ENCODE results near the gene CCDC138. TPM values are rescaled to one million over a fixed set of nuclear protein-coding genes. Genes with fewer than 3 reads are reported as not detected.
"Not testable (repeated sequence)": the region's sequence is repeated elsewhere in the genome, so short reads cannot be mapped to it uniquely, and the experiment has no call there.

The CCDC138 gene
- total RNA-seq, 1 donor from 2014 or later: 6.1 TPM

- not testable (repeated sequence) for H3K4me3 Mint-ChIP-seq (ENCODE audit: unreplicated experiment); H2AFZ ChIP-seq (ENCODE audit: low read depth, low read length); H3K27me3 Mint-ChIP-seq (ENCODE audit: low read depth, unreplicated experiment); H3K4me1 ChIP-seq (ENCODE audit: insufficient read depth, low read length); H3K27me3 ChIP-seq (ENCODE audit: insufficient read depth, low read length); DNase-seq (ENCODE audit: low read depth); H3K4me1 Mint-ChIP-seq (ENCODE audit: low read depth, unreplicated experiment); H3K27ac Mint-ChIP-seq (ENCODE audit: unreplicated experiment); H3K9me3 Mint-ChIP-seq (ENCODE audit: unreplicated experiment); H3K4me2 ChIP-seq (ENCODE audit: low read length); FAIRE-seq; H3K9me3 ChIP-seq (ENCODE audit: insufficient read depth, low read depth, low read length); H3K9ac ChIP-seq (ENCODE audit: low read length); H3K27ac ChIP-seq (ENCODE audit: low read depth, low read length); H3K4me3 ChIP-seq (ENCODE audit: insufficient read depth, low read depth, low read length)
- peaks cover 11% of the 10 kb centered on the region for H4K20me1 ChIP-seq (ENCODE audit: insufficient read depth, low read length)
- H3K79me2 ChIP-seq (ENCODE audit: insufficient read depth, low read length): peaks cover 19% of the 10 kb centered on the region
- H3K36me3 ChIP-seq (ENCODE audit: insufficient read depth, low read length): peaks cover 42% of the 10 kb centered on the region
- peaks cover 29% of the 10 kb centered on the region for H3K36me3 Mint-ChIP-seq (ENCODE audit: low read depth, unreplicated experiment)
These were observed 18.7 kb upstream of the CCDC138 start for GRCh38 chr2:108767859-108768258.

GRCh38 chr2:108776475-108776874 is 10.1 kb upstream of the CCDC138 start:
- H3K9me3 ChIP-seq (ENCODE audit: insufficient read depth, low read depth, low read length): no peaks in the 10 kb centered on the region
- H3K27ac ChIP-seq (ENCODE audit: low read depth, low read length): no peak overlapping the region
- Mint-ChIP-seq H3K36me3 (ENCODE audit: low read depth, unreplicated experiment) (peaks cover 27% of the 10 kb centered on the region), H3K27ac (ENCODE audit: unreplicated experiment) (no peak overlapping the region), H3K9me3 (ENCODE audit: unreplicated experiment) (no peaks in the 10 kb centered on the region), H3K27me3 (ENCODE audit: low read depth, unreplicated experiment) (no peaks in the 10 kb centered on the region), H3K4me1 (ENCODE audit: low read depth, unreplicated experiment) (no peaks in the 10 kb centered on the region), H3K4me3 (ENCODE audit: unreplicated experiment) (no peak overlapping the region)
- H4K20me1 ChIP-seq (ENCODE audit: insufficient read depth, low read length): peaks cover 7% of the 10 kb centered on the region
- H2AFZ ChIP-seq (ENCODE audit: low read depth, low read length): no peak overlapping the region
- no peak for FAIRE-seq
- H3K27me3 ChIP-seq (ENCODE audit: insufficient read depth, low read length): no peaks in the 10 kb centered on the region
- H3K79me2 ChIP-seq (ENCODE audit: insufficient read depth, low read length): peaks cover 7% of the 10 kb centered on the region
- H3K4me1 ChIP-seq (ENCODE audit: insufficient read depth, low read length): no peaks in the 10 kb centered on the region
- no peak overlapping the region for H3K9ac ChIP-seq (ENCODE audit: low read length)
- H3K4me3 ChIP-seq (ENCODE audit: insufficient read depth, low read depth, low read length): no peak overlapping the region
- peaks cover 56% of the 10 kb centered on the region for H3K36me3 ChIP-seq (ENCODE audit: insufficient read depth, low read length)
- TF ChIP-seq EZH2 (IDR thresholded peaks at IDR 0.05; ENCODE audit: insufficient read depth, low read length) (no peak), CTCF (IDR thresholded peaks at IDR 0.05; ENCODE audit: insufficient read depth, low read depth, low read length) (no peak)
- no peak for DNase-seq (ENCODE audit: low read depth)
- no peak overlapping the region for H3K4me2 ChIP-seq (ENCODE audit: low read length)

GRCh38 chr2:108778857-108779256 is 7.7 kb upstream of the CCDC138 start:
- H4K20me1 ChIP-seq (ENCODE audit: insufficient read depth, low read length): peaks cover 7% of the 10 kb centered on the region
- H3K4me3 Mint-ChIP-seq (ENCODE audit: unreplicated experiment): no peak overlapping the region
- peaks cover 7% of the 10 kb centered on the region for H3K79me2 ChIP-seq (ENCODE audit: insufficient read depth, low read length)
- H3K27ac Mint-ChIP-seq (ENCODE audit: unreplicated experiment): no peak overlapping the region
- no peaks in the 10 kb centered on the region for H3K27me3 ChIP-seq (ENCODE audit: insufficient read depth, low read length)
- no peaks in the 10 kb centered on the region for H3K4me1 ChIP-seq (ENCODE audit: insufficient read depth, low read length)
- H3K36me3 ChIP-seq (ENCODE audit: insufficient read depth, low read length): peaks cover 55% of the 10 kb centered on the region
- no peak overlapping the region for H3K9ac ChIP-seq (ENCODE audit: low read length)
- no peaks in the 10 kb centered on the region for H3K9me3 Mint-ChIP-seq (ENCODE audit: unreplicated experiment)
- H3K27ac ChIP-seq (ENCODE audit: low read depth, low read length): no peak overlapping the region
- DNase-seq (ENCODE audit: low read depth): no peak
- peaks cover 7% of the 10 kb centered on the region for H3K4me1 Mint-ChIP-seq (ENCODE audit: low read depth, unreplicated experiment)
- H3K4me3 ChIP-seq (ENCODE audit: insufficient read depth, low read depth, low read length): no peak overlapping the region
- H3K4me2 ChIP-seq (ENCODE audit: low read length): no peak overlapping the region
- TF ChIP-seq CTCF (IDR thresholded peaks at IDR 0.05; ENCODE audit: insufficient read depth, low read depth, low read length) (no peak), EZH2 (IDR thresholded peaks at IDR 0.05; ENCODE audit: insufficient read depth, low read length) (no peak)
- no peak for FAIRE-seq
- peaks cover 14% of the 10 kb centered on the region for H3K36me3 Mint-ChIP-seq (ENCODE audit: low read depth, unreplicated experiment)
- H2AFZ ChIP-seq (ENCODE audit: low read depth, low read length): no peak overlapping the region
- no peaks in the 10 kb centered on the region for H3K27me3 Mint-ChIP-seq (ENCODE audit: low read depth, unreplicated experiment)
- no peaks in the 10 kb centered on the region for H3K9me3 ChIP-seq (ENCODE audit: insufficient read depth, low read depth, low read length)

Measured in astrocyte (in vitro differentiated cells and primary cell).